Right atrium auricular region (tissue), 2 donors: ENCODE data around the gene ENOX2. TPM values are rescaled to one million over a fixed set of nuclear protein-coding genes. Genes with fewer than 3 reads are reported as not detected.

Source experiments
- DNase-seq: peaks from one replicate; pipeline ENCODE4 v3.0.0-alpha.2; 2019; ENCODE audit warnings: low spot score
- H3K27ac ChIP-seq, 2 donors: fragments of 200-600 bp; sonication (generic); 1 replicate in 1 of 2; 2 replicates in 1 of 2; pipeline ENCODE4 v1.5.1; 2016 to 2019
- H3K27me3 ChIP-seq, 2 donors: fragments of 200-600 bp; sonication (generic); one replicate each; pipeline versions ENCODE4 v1.5.1 to v1.6.0; 2017 to 2019
- H3K36me3 ChIP-seq: fragments of 200-600 bp; sonication (generic); one replicate; pipeline ENCODE4 v1.5.1; 2016
- H3K4me1 ChIP-seq, 2 donors: fragments of 200-600 bp; sonication (generic); one replicate each; pipeline versions ENCODE4 v1.5.1 to v1.6.0; 2017 to 2019
- H3K4me3 ChIP-seq, 2 donors: fragments of 200-600 bp; sonication (generic); 1 replicate in 1 of 2; 2 replicates in 1 of 2; pipeline ENCODE4 v1.5.1; 2017 to 2019; ENCODE audit warnings: mild to moderate bottlenecking in 1 of 2, moderate library complexity in 1 of 2
- H3K9me3 ChIP-seq, 2 donors: fragments of 200-600 bp; sonication (generic); one replicate each; pipeline ENCODE4 v1.5.1; 2019
- total RNA-seq, 2 donors: library from RNA; depleted of rRNA; stranded (reverse); fragments of >200 nt; gene quantifications; one replicate each; pipeline ENCODE4 v1.1.0, GENCODE V29; 2016
- TF ChIP-seq, protein P1 (sequence below), 2 donors: fragments of 200-600 bp; sonication (generic); IDR thresholded peaks; one replicate each; pipeline ENCODE4 v1.5.1; 2019; ENCODE audit warnings: antibody characterized with exemption in 2 of 2

The ENOX2 gene
- total RNA-seq, 2 donors from 2014 or later, result 16.8 to 22.6 TPM

DNA sequence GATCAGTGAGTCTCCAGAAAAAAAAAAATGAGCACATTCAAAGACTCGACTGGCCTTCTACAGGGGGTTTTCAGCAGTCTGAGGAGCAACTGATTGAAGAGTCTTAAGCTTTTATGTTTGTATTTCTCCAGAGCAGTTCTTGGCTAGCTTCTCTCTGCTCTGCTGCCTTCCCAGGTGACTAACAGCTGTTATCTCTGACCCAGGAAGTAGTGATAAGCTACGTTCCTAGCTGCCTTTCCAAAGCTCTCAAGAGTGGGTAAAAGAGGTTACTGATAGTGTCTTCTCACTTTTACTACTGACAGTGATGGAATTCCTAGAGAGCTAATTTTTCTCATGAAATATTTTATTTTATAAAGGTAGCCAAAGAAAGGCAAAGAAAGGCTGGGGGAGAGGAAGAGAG lies 66.6 kb downstream of the ENOX2 start:
- H3K27ac ChIP-seq, result no peak overlapping the region
- H3K27me3 ChIP-seq, result no peaks in the 10 kb centered on the region
- H3K4me1 ChIP-seq, result no peaks in the 10 kb centered on the region
- no peaks in the 10 kb centered on the region for H3K36me3 ChIP-seq
- no peak overlapping the region for H3K4me3 ChIP-seq
- no peaks in the 10 kb centered on the region for H3K9me3 ChIP-seq
- DNase-seq, result no peak
- TF ChIP-seq, protein P1, sequence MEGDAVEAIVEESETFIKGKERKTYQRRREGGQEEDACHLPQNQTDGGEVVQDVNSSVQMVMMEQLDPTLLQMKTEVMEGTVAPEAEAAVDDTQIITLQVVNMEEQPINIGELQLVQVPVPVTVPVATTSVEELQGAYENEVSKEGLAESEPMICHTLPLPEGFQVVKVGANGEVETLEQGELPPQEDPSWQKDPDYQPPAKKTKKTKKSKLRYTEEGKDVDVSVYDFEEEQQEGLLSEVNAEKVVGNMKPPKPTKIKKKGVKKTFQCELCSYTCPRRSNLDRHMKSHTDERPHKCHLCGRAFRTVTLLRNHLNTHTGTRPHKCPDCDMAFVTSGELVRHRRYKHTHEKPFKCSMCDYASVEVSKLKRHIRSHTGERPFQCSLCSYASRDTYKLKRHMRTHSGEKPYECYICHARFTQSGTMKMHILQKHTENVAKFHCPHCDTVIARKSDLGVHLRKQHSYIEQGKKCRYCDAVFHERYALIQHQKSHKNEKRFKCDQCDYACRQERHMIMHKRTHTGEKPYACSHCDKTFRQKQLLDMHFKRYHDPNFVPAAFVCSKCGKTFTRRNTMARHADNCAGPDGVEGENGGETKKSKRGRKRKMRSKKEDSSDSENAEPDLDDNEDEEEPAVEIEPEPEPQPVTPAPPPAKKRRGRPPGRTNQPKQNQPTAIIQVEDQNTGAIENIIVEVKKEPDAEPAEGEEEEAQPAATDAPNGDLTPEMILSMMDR (IDR thresholded peaks at IDR 0.05), result no peak

DNA sequence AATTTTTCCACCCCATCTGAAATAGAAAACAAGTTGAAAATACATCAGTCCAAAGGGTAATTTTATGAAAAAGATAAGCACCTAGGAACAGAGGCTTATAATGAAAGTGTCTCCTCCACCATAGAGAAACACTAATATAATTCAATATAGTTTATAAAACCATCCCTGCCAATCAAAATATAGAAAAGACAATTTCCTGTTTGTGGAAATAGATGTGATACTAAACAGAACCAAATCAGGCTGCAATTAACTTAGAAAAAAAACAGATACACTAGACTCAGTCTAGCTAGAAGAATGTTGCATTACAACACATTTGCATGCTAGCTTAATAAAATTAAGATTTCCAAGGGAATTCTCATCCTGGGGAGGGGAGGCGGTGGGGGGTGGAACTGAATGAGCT lies 68.2 kb downstream of the ENOX2 start:
- Histone ChIP-seq H3K4me3 (no peak overlapping the region), H3K36me3 (no peaks in the 10 kb centered on the region), H3K9me3 (no peaks in the 10 kb centered on the region), H3K27ac (no peak overlapping the region), H3K4me1 (no peaks in the 10 kb centered on the region), H3K27me3 (no peaks in the 10 kb centered on the region)
- DNase-seq, result no peak
- TF ChIP-seq, protein P1 (IDR thresholded peaks at IDR 0.05), result no peak

DNA sequence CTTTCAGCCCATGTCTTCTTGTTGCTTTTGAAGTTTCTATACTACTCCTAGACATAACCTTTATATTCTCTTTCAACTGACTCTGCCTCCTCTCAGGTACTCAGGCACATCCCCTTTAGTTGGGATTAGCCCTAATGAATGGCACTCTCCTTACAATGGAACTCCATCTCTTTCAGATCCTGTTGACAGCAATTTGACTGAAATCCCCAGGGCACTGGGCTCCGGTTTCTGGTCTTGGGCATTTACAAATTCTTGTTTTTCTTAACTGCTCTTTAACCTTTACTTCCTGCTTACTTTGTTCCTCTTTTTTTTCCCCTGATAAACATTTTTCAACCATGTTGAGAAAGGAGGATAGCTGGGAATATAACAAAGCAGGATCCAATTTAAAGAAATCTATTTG lies 68.9 kb downstream of the ENOX2 start:
- Histone ChIP-seq H3K36me3 (no peaks in the 10 kb centered on the region), H3K9me3 (no peaks in the 10 kb centered on the region), H3K27me3 (no peaks in the 10 kb centered on the region), H3K27ac (no peak overlapping the region), H3K4me1 (no peaks in the 10 kb centered on the region), H3K4me3 (no peak overlapping the region)
- DNase-seq, result no peak
- TF ChIP-seq, protein P1 (IDR thresholded peaks at IDR 0.05), result no peak

DNA sequence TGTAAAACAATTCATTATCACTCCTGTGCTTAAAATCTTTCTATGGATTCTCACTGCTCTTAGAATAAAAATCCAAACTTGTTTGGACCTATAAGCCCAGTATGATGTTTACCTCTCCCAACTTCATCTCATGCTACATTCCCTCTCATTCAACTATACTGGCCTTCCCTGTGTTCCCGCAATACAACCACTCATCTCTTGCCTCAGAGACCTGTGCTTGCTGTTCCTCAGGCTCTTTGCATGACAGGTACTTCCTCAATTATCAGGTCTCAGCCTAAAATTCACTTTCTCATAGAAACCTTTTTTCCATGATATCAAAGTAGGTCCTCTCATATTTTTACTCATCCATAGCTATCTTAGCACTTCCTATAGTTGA lies 71.7 kb downstream of the ENOX2 start:
- Histone ChIP-seq H3K36me3 (no peaks in the 10 kb centered on the region), H3K27ac (no peak overlapping the region), H3K4me1 (no peaks in the 10 kb centered on the region), H3K9me3 (no peaks in the 10 kb centered on the region), H3K27me3 (no peaks in the 10 kb centered on the region), H3K4me3 (no peak overlapping the region)
- DNase-seq, result no peak
- TF ChIP-seq, protein P1 (IDR thresholded peaks at IDR 0.05), result no peak

DNA sequence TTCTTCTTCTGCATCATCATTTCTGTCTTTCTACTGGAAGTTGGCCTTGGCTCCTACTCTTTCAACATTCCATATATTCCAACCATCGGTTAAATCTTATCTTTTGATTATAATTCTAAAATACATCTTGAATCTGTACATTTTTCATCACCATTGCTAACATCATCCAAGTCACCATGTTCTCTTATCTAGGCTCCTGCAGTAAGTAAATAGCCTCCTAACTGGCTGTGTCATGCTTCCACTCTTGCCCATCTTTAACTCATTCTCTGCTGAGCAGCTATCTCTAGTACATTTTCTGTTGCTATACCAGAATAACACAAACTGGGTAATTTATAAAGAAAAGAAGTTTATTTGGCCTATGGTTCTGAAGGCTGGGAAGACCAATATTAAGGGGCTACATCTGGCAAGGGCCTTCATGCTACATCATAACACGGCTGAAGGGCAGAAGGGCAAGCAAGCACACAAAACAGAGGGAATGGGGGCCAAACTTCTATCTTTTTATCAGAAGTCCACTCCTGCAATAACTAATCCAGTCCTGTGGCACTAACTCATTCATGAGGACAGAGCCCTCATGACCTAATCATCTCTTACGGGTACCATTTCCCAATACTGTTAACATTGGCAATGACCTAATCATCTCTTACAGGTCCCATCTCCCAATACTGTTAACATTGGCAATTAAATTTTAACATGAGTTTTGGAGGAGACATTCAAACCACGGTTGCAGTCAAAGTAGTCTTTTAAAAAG lies 72.2 kb downstream of the ENOX2 start:
- H3K4me1 ChIP-seq, result no peaks in the 10 kb centered on the region
- H3K27ac ChIP-seq, result no peak overlapping the region
- no peaks in the 10 kb centered on the region for H3K27me3 ChIP-seq
- no peak overlapping the region for H3K4me3 ChIP-seq
- no peak for DNase-seq
- TF ChIP-seq, protein P1 (IDR thresholded peaks at IDR 0.05), result no peak
- H3K36me3 ChIP-seq, result no peaks in the 10 kb centered on the region
- H3K9me3 ChIP-seq, result no peaks in the 10 kb centered on the region
